WERI-Rb-1 (cell line): ENCODE measurements around the gene TAF7.
"Not testable (repeated sequence)": the region's sequence is repeated elsewhere in the genome, so short reads cannot be mapped to it uniquely, and the experiment has no call there.

Experiments used
- DNase-seq: peaks from one replicate; pipeline ENCODE4 v3.0.0-alpha.2; 2020
- H3K27ac ChIP-seq: fragments of 250-450 bp; sonication (Bioruptor Pico); 2 replicates; pipeline ENCODE4 v1.5.1; 2020; ENCODE audit warnings: mild to moderate bottlenecking, moderate library complexity
- H3K27me3 ChIP-seq: fragments of 250-450 bp; sonication (Bioruptor Pico); 2 replicates; pipeline ENCODE4 v1.5.1; 2021; ENCODE audit warnings: mild to moderate bottlenecking, low read depth, moderate library complexity; ENCODE audit not compliant: insufficient read depth, severe bottlenecking
- H3K36me3 ChIP-seq: fragments of 250-450 bp; sonication (Bioruptor Pico); 2 replicates; pipeline ENCODE4 v1.5.1; 2020; ENCODE audit warnings: mild to moderate bottlenecking, moderate library complexity
- H3K4me3 ChIP-seq: 2 replicates; pipeline ENCODE4 v1.5.1; 2011; ENCODE audit warnings: low read depth, mild to moderate bottlenecking, control low read depth, low read length
- H3K9me3 ChIP-seq: fragments of 250-450 bp; sonication (Bioruptor Pico); 2 replicates; pipeline ENCODE4 v1.5.1; 2021; ENCODE audit warnings: mild to moderate bottlenecking, moderate library complexity; ENCODE audit not compliant: severe bottlenecking
- TF ChIP-seq, protein P1 (sequence below): IDR thresholded peaks from 2 replicates; pipeline ENCODE4 v1.5.1; 2011; ENCODE audit warnings: low read depth, mild to moderate bottlenecking, control low read depth, inconsistent platforms, low read length

TAF7 gene

DNA sequence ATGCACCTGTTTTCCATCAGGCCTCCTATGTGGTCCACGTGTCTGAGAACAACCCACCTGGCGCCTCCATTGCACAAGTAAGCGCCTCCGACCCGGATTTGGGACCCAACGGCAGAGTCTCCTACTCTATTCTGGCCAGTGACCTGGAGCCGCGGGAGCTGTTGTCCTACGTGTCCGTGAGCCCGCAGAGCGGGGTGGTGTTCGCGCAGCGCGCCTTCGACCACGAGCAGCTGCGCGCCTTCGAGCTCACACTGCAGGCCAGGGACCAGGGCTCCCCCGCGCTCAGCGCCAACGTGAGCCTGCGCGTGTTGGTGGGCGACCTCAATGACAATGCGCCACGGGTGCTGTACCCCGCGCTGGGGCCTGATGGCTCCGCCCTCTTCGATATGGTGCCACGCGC, 31.0 kb upstream of the TAF7 start:
- TF ChIP-seq, protein P1, sequence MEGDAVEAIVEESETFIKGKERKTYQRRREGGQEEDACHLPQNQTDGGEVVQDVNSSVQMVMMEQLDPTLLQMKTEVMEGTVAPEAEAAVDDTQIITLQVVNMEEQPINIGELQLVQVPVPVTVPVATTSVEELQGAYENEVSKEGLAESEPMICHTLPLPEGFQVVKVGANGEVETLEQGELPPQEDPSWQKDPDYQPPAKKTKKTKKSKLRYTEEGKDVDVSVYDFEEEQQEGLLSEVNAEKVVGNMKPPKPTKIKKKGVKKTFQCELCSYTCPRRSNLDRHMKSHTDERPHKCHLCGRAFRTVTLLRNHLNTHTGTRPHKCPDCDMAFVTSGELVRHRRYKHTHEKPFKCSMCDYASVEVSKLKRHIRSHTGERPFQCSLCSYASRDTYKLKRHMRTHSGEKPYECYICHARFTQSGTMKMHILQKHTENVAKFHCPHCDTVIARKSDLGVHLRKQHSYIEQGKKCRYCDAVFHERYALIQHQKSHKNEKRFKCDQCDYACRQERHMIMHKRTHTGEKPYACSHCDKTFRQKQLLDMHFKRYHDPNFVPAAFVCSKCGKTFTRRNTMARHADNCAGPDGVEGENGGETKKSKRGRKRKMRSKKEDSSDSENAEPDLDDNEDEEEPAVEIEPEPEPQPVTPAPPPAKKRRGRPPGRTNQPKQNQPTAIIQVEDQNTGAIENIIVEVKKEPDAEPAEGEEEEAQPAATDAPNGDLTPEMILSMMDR, result no peak
- no peak overlapping the region for H3K4me3 ChIP-seq
- H3K9me3 ChIP-seq, result peaks cover 29% of the 10 kb centered on the region
- no peaks in the 10 kb centered on the region for H3K36me3 ChIP-seq
- no peak overlapping the region for H3K27ac ChIP-seq
- no peak for DNase-seq
- no peaks in the 10 kb centered on the region for H3K27me3 ChIP-seq

DNA sequence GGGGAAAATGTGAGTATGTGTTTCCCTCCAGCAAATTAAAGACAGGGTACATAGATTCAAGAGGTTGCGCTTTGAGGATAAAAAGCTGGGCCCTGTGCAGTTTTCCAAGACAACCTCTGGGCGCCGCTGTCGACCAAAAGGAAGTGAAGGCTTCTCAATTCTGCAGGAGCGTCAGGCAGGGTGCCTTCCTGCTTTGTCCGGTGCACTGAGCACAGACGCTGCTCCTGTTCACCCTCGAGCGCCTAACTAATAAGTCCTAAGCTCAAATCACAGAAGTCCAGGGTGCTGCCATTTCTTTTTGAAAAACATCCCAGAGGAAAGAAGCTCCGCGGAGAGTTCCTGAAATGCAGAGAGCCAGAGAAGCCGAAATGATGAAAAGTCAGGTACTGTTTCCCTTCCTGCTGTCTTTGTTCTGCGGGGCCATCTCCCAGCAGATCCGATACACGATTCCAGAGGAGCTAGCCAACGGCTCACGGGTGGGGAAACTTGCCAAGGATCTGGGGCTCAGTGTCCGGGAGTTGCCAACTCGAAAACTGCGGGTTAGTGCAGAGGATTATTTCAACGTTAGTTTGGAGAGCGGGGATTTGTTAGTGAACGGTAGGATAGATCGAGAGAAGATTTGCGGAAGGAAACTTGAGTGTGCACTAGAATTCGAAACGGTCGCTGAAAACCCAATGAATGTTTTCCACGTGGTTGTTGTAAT, 29.5 kb upstream of the TAF7 start, which contains the start of gene PCDHGB1:
TSS of gene PCDHGB1 (plus strand) at position 183 of the 703 bp plus-strand sequence. CDS start at position 345, 162 bp downstream.
- peak within 1 kb of the TSS; percentile 32 for H3K4me3 ChIP-seq
- TF ChIP-seq, protein P1, result peak; percentile 81
- peaks cover 25% of the 10 kb centered on the region for H3K9me3 ChIP-seq
- no peaks in the 10 kb centered on the region for H3K36me3 ChIP-seq
- H3K27ac ChIP-seq, result no peak within 1 kb of the TSS
- H3K27me3 ChIP-seq, result no peaks in the 10 kb centered on the region
- DNase-seq, result peak; percentile 72

DNA sequence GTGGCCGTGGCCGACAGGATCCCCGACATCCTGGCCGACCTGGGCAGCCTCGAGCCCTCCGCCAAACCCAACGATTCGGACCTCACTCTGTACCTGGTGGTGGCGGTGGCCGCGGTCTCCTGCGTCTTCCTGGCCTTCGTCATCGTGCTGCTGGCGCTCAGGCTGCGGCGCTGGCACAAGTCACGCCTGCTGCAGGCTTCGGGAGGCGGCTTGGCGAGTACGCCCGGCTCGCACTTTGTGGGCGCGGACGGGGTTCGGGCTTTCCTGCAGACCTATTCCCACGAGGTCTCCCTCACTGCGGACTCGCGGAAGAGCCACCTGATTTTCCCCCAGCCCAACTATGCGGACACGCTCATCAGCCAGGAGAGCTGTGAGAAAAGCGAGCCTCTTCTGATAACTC, 25.4 kb upstream of the TAF7 start:
- H3K27me3 ChIP-seq, DNase-seq, H3K4me3 ChIP-seq, H3K36me3 ChIP-seq, H3K27ac ChIP-seq: not testable (repeated sequence)
- peaks cover 23% of the 10 kb centered on the region for H3K9me3 ChIP-seq

DNA sequence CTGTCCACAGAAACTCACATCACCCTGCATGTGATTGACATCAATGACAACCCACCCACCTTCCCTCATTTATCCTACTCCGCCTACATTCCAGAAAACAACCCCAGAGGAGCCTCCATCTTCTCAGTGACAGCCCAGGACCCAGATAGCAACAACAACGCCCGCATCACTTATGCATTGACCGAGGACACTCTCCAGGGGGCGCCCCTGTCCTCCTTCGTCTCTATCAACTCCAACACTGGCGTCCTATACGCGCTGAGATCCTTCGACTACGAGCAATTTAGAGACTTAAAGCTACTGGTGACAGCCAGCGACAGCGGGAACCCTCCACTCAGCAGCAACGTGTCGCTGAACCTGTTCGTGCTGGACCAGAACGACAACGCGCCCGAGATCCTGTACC, 24.7 kb upstream of the TAF7 start:
- no peak for DNase-seq
- Histone ChIP-seq H3K27ac (no peak overlapping the region), H3K36me3 (no peaks in the 10 kb centered on the region), H3K4me3 (no peak overlapping the region), H3K9me3 (peaks cover 19% of the 10 kb centered on the region), H3K27me3 (no peaks in the 10 kb centered on the region)
- TF ChIP-seq, protein P1, result no peak

DNA sequence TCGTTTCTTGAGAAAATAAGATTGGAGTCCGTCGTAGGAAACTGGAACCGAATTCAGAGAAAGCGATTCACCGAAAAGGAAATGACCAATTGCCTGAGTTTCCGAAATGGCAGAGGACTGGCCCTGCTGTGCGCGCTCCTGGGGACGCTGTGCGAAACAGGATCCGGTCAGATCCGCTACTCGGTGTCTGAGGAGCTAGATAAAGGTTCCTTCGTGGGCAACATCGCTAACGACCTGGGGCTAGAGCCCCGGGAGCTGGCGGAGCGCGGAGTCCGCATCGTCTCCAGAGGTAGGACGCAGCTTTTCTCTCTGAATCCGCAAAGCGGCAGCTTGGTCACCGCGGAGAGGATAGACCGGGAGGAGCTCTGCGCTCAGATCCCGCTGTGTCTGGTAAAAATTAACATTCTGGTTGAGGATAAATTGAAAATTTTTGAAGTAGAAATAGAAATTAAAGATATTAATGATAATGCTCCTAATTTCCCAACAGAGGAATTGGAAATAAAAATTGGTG, 23.4 kb upstream of the TAF7 start:
- no peak overlapping the region for H3K4me3 ChIP-seq
- H3K27me3 ChIP-seq, result no peaks in the 10 kb centered on the region
- TF ChIP-seq, protein P1, result no peak
- H3K27ac ChIP-seq, result no peak overlapping the region
- H3K36me3 ChIP-seq, result no peaks in the 10 kb centered on the region
- DNase-seq, result no peak
- peaks cover 20% of the 10 kb centered on the region for H3K9me3 ChIP-seq

DNA sequence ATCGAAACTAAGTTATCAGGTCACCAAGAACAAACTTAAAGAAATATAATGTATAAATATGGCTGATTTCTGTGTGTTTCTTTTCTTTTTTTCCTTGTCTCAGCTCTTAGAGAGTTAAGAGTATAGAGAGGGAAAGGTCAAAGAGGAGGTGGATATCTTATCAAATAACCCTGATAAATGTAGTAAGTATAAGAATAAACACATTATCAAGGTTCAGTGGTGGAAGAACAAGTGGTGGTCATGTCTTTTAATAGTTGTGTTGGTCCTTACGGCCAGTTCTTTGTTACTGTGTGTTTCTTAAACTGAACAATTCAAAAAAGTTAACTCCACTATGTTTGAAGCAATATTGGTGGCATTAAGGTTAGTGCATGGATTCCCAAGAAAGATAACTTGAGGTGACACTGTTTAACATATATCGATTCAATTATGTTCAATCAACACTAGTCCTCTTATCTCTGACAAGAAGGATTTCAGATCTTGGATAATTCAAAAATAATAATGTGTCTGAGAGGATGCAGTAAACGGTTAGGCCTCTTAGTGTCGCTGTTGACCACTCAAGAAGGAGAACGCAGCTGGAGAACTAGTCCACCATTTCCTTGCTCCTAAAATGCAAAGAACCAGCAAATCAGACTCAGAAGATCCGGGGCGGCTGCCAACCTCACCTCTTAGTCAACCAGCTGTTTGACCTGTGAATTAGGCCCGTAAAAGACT, 22.8 kb upstream of the TAF7 start, which contains the start of gene PCDHGA3:
TSS of gene PCDHGA3 (plus strand) at position 588 of the 711 bp plus-strand sequence. CDS start 205 bp downstream, outside the sequence.
- TF ChIP-seq, protein P1, result peak; percentile 36; the same call in 1 of the 2 replicates
- peaks cover 23% of the 10 kb centered on the region for H3K9me3 ChIP-seq
- no peak within 1 kb of the TSS for H3K4me3 ChIP-seq
- no peak within 1 kb of the TSS for H3K27ac ChIP-seq
- no peaks in the 10 kb centered on the region for H3K36me3 ChIP-seq
- H3K27me3 ChIP-seq, result no peaks in the 10 kb centered on the region
- DNase-seq, result no peak
